ENCODE data around the gene UBQLN1.
"Not testable (repeated sequence)": the region's sequence is repeated elsewhere in the genome, so short reads cannot be mapped to it uniquely, and the experiment has no call there.

Gene UBQLN1

GRCh38 chr9:83617299-83617698 lies 90.5 kb downstream of the UBQLN1 start:
- ChIA-PET POLR2A (no interaction called here), CTCF (interaction anchor here (0.7 kb wide), 1 partner anchor 32 kb away, joined by 3 read pairs; no protein-coding TSS in a partner anchor)
- TF ChIP-seq CTCF (IDR thresholded peaks at IDR 0.05; ENCODE audit: insufficient read depth, low read length, missing control alignments), result no peak
- no peak for DNase-seq (ENCODE audit: low read depth, low spot score)
- no peak overlapping the region for H3K4me3 ChIP-seq (ENCODE audit: low read depth, low read length)

- H3K4me3 ChIP-seq (ENCODE audit: low read depth, low read length); DNase-seq (ENCODE audit: low read depth, low spot score); CTCF ChIA-PET; POLR2A ChIA-PET: not testable (repeated sequence)
These were observed 94.5 kb downstream of the UBQLN1 start for GRCh38 chr9:83613298-83613697.

Data from AG04449 (cell line).